ENCODE data around the gene ENOX2.

Gene ENOX2

GRCh38 chrX:130700629-130701028 is 202.4 kb downstream of the ENOX2 start:
- DNase-seq (ENCODE audit: low spot score), result no peak

GRCh38 chrX:130699618-130700017 is 203.4 kb downstream of the ENOX2 start:
- DNase-seq (ENCODE audit: low spot score), result no peak

DNA sequence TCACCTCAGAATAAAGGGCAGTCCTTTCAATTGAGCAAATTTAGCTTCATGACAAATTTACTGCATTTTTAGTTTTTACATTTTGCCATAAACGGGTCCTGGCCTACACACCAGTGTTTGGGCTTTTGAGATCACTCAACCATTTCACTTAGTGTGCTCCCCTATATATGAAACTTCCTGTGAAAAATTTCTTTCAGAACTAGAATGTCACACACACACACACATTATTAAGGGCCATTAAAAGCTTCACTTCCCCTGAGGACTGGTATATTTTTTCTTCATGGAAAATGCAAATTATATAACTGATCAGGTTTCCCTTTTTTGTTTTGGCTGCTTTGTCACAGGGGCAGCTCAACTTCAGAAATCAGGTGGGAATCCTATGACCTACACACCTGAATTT is 206.5 kb downstream of the ENOX2 start:
- no peak for DNase-seq (ENCODE audit: low spot score)

DNA sequence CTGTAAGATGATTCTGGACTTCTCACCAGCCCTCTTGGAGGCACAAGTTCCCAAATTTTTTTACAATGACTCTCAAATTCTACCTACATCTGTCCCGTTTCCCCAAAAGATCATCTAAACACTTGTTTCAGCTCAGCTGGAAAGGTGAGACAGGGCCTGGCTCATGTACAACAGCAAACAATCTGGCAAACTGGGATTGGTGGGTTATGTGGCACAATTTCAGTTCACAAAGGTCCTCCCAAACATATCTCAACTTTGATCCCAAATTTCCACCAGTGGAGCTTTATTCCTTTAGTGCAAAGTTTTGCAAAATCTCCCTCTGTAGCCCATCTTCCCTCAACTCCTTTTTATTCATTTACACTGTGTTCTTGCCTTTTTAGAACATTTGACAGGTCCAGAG is 207.1 kb downstream of the ENOX2 start:
- no peak for DNase-seq (ENCODE audit: low spot score)

- DNase-seq (ENCODE audit: low spot score), result no peak
These were observed 208.0 kb downstream of the ENOX2 start for GRCh38 chrX:130694983-130695382.

DNA sequence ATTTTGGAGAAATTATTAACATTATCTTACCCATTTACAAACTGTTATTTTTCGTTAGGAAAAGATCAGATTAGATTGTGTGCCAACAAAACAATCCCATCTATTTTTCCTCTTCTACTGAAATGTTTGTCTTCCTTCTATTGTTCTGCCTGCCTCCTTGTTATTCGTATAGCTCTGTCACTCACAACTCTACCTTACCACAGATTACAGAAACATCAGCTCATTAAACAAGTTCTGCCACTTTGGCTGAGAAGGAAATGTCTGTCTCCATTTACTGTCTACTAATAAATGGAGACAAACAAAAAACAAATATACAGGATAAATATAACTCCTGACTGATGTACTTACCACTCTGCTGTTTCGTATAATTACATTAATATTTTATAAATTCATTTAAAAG is 211.4 kb downstream of the ENOX2 start:
- no peak for DNase-seq (ENCODE audit: low spot score)

DNA sequence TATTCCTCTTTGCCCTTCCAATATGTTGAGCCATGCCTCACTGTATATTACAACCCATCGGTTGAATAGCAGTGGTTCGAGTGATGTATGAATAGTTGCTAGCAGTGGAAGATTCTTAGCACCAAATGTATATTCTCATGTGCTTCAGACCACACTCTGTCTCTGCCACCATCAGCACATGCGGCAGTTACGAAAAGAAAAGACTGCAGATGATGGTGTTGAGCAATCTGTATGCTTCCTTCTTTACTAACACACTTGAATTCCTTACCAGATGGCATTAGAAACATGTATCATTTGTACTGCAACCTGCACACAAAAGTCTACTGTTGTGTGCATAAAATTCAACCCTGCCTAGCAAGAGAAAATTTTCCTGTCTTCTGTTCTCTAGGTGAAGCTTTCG is 214.6 kb downstream of the ENOX2 start:
- DNase-seq (ENCODE audit: low spot score), result no peak

- DNase-seq (ENCODE audit: low spot score), result no peak
These were observed 220.0 kb downstream of the ENOX2 start for GRCh38 chrX:130682990-130683389.

GRCh38 chrX:130680164-130681035 is 222.6 kb downstream of the ENOX2 start:
- DNase-seq (ENCODE audit: low spot score), result no peak

DNA sequence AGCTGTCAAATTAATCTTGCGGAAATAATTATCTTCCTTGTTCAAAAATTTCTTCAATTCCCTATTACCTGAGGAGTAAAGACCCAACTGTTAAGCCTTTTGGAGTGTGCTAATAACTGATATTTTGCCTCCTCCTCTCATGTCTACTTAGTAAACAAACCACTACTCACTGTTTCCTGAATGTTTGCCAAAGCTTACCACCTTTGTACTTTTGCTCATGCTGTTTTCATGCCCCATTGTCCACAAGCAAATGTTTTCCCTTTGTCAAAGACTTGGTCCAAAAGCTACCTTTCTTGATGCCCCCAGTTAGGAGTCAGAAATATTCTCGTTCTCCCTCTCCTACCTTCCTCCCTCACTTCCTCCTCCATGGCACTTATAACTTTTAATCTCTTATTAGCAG is 226.1 kb downstream of the ENOX2 start:
- no peak for DNase-seq (ENCODE audit: low spot score)

- DNase-seq (ENCODE audit: low spot score), result no peak
These were observed 230.8 kb downstream of the ENOX2 start for GRCh38 chrX:130672214-130672613.

DNA sequence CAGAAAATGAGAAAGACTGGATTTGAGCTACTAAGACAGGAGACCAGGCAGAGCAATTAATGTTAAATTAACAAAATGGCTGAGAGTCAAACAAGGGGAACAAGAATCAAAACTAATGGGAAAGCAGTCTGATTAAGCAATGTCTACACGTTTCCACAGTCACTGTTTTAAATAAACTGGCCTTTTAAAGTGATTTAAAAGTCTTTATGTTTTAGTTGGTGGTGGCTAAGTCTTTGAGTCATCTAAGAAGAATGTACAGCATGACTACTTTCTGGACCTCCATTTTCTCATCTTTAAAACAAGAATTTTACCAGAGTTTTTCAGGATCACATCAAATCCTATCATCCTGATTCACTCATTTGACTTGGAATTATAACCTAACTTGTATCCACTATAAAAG is 233.8 kb downstream of the ENOX2 start:
- peak; percentile 1 for DNase-seq (ENCODE audit: low spot score)

GRCh38 chrX:130665263-130665662 is 237.7 kb downstream of the ENOX2 start:
- DNase-seq (ENCODE audit: low spot score), result no peak

DNA sequence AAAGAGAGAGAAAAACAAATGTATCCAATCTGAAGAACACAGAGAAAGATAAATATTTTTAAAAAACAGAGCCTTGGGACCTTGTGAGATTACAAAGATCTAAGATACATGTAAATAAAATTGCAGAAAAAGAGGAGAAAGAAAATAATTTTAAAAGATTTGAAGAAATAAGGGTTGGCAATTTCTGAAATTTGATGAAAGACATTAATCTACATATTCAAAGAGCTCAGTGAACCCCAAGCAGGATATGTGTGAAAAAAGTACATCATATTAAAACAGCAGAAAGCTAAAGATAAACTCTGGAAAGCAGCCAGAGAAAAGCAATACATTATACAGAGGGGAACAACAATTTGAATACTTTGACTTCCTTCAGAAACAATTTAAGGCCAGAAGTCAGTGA is 244.7 kb downstream of the ENOX2 start:
- no peak for DNase-seq (ENCODE audit: low spot score)

- no peak for DNase-seq (ENCODE audit: low spot score)
These were observed 248.5 kb downstream of the ENOX2 start for GRCh38 chrX:130654409-130654950.

GRCh38 chrX:130652824-130653578 is 250.0 kb downstream of the ENOX2 start:
- DNase-seq (ENCODE audit: low spot score), result no peak

GRCh38 chrX:130649738-130650137 is 253.3 kb downstream of the ENOX2 start:
- DNase-seq (ENCODE audit: low spot score), result no peak

- DNase-seq (ENCODE audit: low spot score), result no peak
These were observed 255.5 kb downstream of the ENOX2 start for GRCh38 chrX:130647468-130647867.

GRCh38 chrX:130645955-130646583 is 256.9 kb downstream of the ENOX2 start:
- no peak for DNase-seq (ENCODE audit: low spot score)

- DNase-seq (ENCODE audit: low spot score), result no peak
These were observed 265.4 kb downstream of the ENOX2 start for GRCh38 chrX:130637591-130637990.

DNA sequence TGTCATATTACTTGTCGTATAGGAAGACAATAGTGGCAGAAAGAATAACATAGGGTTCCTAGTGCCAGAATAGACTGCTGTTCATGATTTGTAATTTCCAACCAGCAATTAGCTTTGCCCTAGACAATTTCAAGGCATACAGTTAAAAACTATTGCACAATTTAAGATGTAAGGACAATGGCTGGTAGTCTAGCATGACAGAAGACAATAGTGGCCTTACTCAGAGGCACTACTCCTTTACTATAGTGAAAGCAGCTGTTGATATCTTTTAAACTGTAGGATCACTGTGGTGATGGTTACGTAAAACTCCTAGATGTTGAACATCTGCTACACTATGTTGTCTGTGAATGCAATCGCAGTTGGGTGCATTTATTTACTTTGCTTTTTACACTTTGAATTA is 266.7 kb downstream of the ENOX2 start:
- DNase-seq (ENCODE audit: low spot score), result no peak

- DNase-seq (ENCODE audit: low spot score), result no peak
These were observed 272.0 kb downstream of the ENOX2 start for GRCh38 chrX:130631011-130631410.

DNA sequence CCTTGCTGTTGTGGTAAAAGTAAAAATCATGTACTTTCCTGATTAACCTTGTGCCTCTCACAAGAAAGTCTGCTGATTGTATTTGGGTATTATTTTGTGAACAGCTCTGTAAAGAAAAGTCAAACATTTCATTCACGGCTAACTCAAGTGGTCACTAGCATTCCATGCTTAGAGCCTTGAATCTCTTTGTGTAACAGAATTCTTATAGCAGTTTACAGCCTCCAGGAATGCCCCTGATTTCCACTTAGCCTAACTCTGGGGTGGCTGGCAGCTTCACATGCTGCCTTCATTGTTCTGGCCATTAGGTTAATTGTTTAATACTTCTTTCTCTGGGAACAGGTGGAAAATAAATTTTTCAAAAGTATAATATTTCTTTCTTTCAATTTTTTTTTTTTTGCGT is 274.5 kb downstream of the ENOX2 start:
- no peak for DNase-seq (ENCODE audit: low spot score)

All from RKO (cell line).